Stimulated activated CD4-positive, alpha-beta T cell treated with anti-CD3 and anti-CD28 coated beads, Interleukin-2, amount 100 ng/mL, for 48 hours (primary cell): ENCODE data around the gene PLXDC1.
"Not testable (repeated sequence)": the region's sequence is repeated elsewhere in the genome, so short reads cannot be mapped to it uniquely, and the experiment has no call there.

ENCODE experiments used
- DNase-seq, 2 donors: peaks; one replicate each; pipeline ENCODE4 v3.0.0-alpha.2; 2020

Gene PLXDC1

GRCh38 chr17:39151943-39152818 is 744 bp upstream of the PLXDC1 start:
- DNase-seq = peak in 1 of 2 donors; percentile 12

GRCh38 chr17:39150795-39151149 is 665 bp downstream of the PLXDC1 start:
- DNase-seq = no peak

- DNase-seq = no peak
These were observed 1.3 kb downstream of the PLXDC1 start for GRCh38 chr17:39150104-39150634.

- no peak for DNase-seq
These were observed 3.9 kb downstream of the PLXDC1 start for GRCh38 chr17:39147221-39148185.

- DNase-seq = no peak
These were observed 5.2 kb downstream of the PLXDC1 start for GRCh38 chr17:39146273-39146672.

GRCh38 chr17:39145143-39145542 is 6.3 kb downstream of the PLXDC1 start:
- no peak for DNase-seq

- DNase-seq = no peak
These were observed 7.0 kb downstream of the PLXDC1 start for GRCh38 chr17:39144416-39144840.

- DNase-seq = no peak
These were observed 7.8 kb downstream of the PLXDC1 start for GRCh38 chr17:39143552-39144093.

GRCh38 chr17:39141915-39142664 is 9.3 kb downstream of the PLXDC1 start:
- no peak for DNase-seq

- DNase-seq = no peak
These were observed 10.1 kb downstream of the PLXDC1 start for GRCh38 chr17:39141294-39141693.

GRCh38 chr17:39139561-39139960 is 11.9 kb downstream of the PLXDC1 start:
- DNase-seq = no peak

- no peak for DNase-seq
These were observed 12.3 kb downstream of the PLXDC1 start for GRCh38 chr17:39139161-39139511.

- no peak for DNase-seq
These were observed 12.8 kb downstream of the PLXDC1 start for GRCh38 chr17:39138431-39139160.

GRCh38 chr17:39134878-39135277 is 16.6 kb downstream of the PLXDC1 start:
- DNase-seq = no peak

GRCh38 chr17:39132192-39132610 is 19.2 kb downstream of the PLXDC1 start:
- no peak for DNase-seq

- DNase-seq = no peak
These were observed 19.8 kb downstream of the PLXDC1 start for GRCh38 chr17:39131616-39132015.

- no peak for DNase-seq
These were observed 21.2 kb downstream of the PLXDC1 start for GRCh38 chr17:39130205-39130604.

GRCh38 chr17:39129544-39129943 is 21.9 kb downstream of the PLXDC1 start:
- not testable (repeated sequence) for DNase-seq

- no peak for DNase-seq
These were observed 25.0 kb downstream of the PLXDC1 start for GRCh38 chr17:39126436-39126835.

- no peak for DNase-seq
These were observed 26.1 kb downstream of the PLXDC1 start for GRCh38 chr17:39125143-39125875.

GRCh38 chr17:39123627-39124026 is 27.8 kb downstream of the PLXDC1 start:
- DNase-seq = no peak
